ENCODE results near the gene PRAME. TPM values are rescaled to one million over a fixed set of nuclear protein-coding genes. Genes with fewer than 3 reads are reported as not detected.

PRAME gene
- total and polyA plus RNA-seq, 2 of the 13 experiments (the other 11 are each of a cell fraction or from before 2014, with no cell fraction given): 0.11 to 0.83 TPM

- TF ChIP-seq CREB3 (CRISPR knock-in tag; IDR thresholded peaks at IDR 0.05): no peak
- TF ChIP-seq NONO (IDR thresholded peaks at IDR 0.05): no peak
- TF ChIP-seq NONO (CRISPR knock-in tag; conservative IDR thresholded peaks at IDR 0.05): 0 out of 2 replicates have a peak, but pooled peaks have one; percentile 51
- no peak for TF ChIP-seq ZNF30 (CRISPR knock-in tag; IDR thresholded peaks at IDR 0.05)
- peak; percentile 42; the same call in 1 of the 2 replicates for TF ChIP-seq ZBTB25 (CRISPR knock-in tag; IDR thresholded peaks at IDR 0.05)
- TF ChIP-seq ZFP82 (CRISPR knock-in tag; IDR thresholded peaks at IDR 0.05; ENCODE audit: borderline replicate concordance): no peak
- no peak for TF ChIP-seq AKAP8 (CRISPR knock-in tag; IDR thresholded peaks at IDR 0.05)
- no peak for TF ChIP-seq STAG1 (CRISPR knock-in tag; IDR thresholded peaks at IDR 0.05)
- TF ChIP-seq STAT6 (CRISPR knock-in tag; IDR thresholded peaks at IDR 0.05; ENCODE audit: borderline replicate concordance): no peak
- TF ChIP-seq RBFOX2 (IDR thresholded peaks at IDR 0.05; ENCODE audit: low read depth, low read length): 0 out of 2 replicates have a peak, but pooled peaks have one; percentile 28
- TF ChIP-seq TCF12 (IDR thresholded peaks at IDR 0.05): no peak
- TF ChIP-seq TCF12 (CRISPR knock-in tag; IDR thresholded peaks at IDR 0.05): no peak
- no peak for TF ChIP-seq CEBPZ (IDR thresholded peaks at IDR 0.05; ENCODE audit: low read length)
- no peak for TF ChIP-seq ZNF496 (CRISPR knock-in tag; IDR thresholded peaks at IDR 0.05; ENCODE audit: insufficient replicate concordance)
- TF ChIP-seq ZNF574 (CRISPR knock-in tag; IDR thresholded peaks at IDR 0.05): 0 out of 2 replicates have a peak, but pooled peaks have one; percentile 27
- TF ChIP-seq ZNF326 (CRISPR knock-in tag; IDR thresholded peaks at IDR 0.05; ENCODE audit: borderline replicate concordance): no peak
- no peak; the same call in 1 of the 2 replicates for TF ChIP-seq RXRB (CRISPR knock-in tag; IDR thresholded peaks at IDR 0.05; ENCODE audit: borderline replicate concordance)
- TF ChIP-seq TGIF2 (CRISPR knock-in tag; IDR thresholded peaks at IDR 0.05): no peak
- TF ChIP-seq MED1 (CRISPR knock-in tag; IDR thresholded peaks at IDR 0.05): peak; percentile 47; the same call in 1 of the 2 replicates
Observed at GRCh38 chr22:22520020-22520656, 38.9 kb downstream of the PRAME start, which contains the start of gene ZNF280A (continued).

Data from HepG2 (cell line).